Measurements from ENCODE around the gene LZTFL1.

DNA sequence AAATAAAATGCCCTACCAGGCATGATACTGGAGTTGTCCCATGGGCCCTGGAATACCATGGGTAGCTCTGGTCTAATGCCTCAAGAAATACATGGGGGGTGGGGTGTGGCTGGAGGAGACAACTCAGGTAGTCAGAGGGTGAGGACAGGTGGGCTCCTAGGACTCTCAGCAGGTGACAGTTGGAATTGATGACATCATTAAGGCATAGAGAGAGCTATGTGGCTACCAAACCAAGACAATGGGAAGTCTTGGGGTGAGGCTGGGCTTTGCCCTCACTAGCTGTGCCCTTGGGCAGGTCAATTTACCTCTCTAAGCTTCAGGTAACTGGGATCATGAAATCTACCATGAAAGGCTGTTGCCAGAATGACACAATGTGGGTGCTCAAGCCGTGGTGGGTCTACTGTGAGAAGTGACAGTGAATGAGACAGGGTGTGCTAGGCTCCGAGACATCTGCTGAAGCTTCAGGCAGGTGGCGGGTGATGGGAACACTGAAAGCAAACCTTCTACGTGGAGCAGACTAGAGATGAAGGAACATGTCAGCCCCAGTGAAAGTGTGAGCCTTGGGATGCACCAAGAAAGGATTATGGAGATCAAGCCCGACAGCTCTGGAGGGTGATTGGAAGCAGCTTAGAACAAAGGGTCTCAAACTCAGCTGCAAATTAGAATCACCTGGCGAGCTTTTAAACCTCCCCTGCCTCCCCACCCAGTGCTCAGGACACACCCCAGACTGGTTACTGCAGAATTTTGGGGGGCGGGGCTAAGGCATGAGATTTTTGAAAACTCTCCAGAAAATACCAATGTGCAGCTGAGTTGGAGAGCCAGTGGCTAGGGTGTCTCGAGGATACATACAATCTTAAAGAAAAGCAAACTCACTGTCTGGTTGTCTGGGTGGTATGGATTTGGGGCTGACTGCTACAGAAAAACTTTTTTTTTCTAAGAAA is 67.1 kb downstream of the LZTFL1 start:
- TF ChIP-seq POLR2A (IDR thresholded peaks at IDR 0.05; ENCODE audit: low read depth) (no peak), POLR2AphosphoS5 (IDR thresholded peaks at IDR 0.05) (no peak), EP300 (IDR thresholded peaks at IDR 0.05) (no peak)
- TF ChIP-seq, protein P1, sequence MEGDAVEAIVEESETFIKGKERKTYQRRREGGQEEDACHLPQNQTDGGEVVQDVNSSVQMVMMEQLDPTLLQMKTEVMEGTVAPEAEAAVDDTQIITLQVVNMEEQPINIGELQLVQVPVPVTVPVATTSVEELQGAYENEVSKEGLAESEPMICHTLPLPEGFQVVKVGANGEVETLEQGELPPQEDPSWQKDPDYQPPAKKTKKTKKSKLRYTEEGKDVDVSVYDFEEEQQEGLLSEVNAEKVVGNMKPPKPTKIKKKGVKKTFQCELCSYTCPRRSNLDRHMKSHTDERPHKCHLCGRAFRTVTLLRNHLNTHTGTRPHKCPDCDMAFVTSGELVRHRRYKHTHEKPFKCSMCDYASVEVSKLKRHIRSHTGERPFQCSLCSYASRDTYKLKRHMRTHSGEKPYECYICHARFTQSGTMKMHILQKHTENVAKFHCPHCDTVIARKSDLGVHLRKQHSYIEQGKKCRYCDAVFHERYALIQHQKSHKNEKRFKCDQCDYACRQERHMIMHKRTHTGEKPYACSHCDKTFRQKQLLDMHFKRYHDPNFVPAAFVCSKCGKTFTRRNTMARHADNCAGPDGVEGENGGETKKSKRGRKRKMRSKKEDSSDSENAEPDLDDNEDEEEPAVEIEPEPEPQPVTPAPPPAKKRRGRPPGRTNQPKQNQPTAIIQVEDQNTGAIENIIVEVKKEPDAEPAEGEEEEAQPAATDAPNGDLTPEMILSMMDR (IDR thresholded peaks at IDR 0.05), result no peak
